PC-9 (cell line): ENCODE data around the gene MICA. TPM values are rescaled to one million over a fixed set of nuclear protein-coding genes. Genes with fewer than 3 reads are reported as not detected.

Experiments used
- BruUV-seq: library from RNA; stranded (reverse); fragments of 400-500 nt; replicated peaks from 2 replicates; lab custom pipeline; 2021; lab: Mats Ljungman, UMichigan
- CTCF ChIA-PET: fragments of 300-600 bp; sonication (Branson Sonifier 250); formaldehyde crosslinking; loops from one replicate; lab custom pipeline; 2022; ENCODE audit warnings: antibody characterized with exemption; lab: Charles Lee
- POLR2A ChIA-PET: fragments of 300-600 bp; sonication (Branson Sonifier 250); formaldehyde crosslinking; loops from one replicate; lab custom pipeline; 2022; ENCODE audit warnings: antibody characterized with exemption; ENCODE audit not compliant: unreplicated experiment; lab: Charles Lee
- DNase-seq, 2 experiments: peaks; one replicate each; pipeline versions ENCODE4 v3.0.0 to v3.0.0-alpha.2; 2015 to 2022; ENCODE audit warnings: mixed read lengths in 1 of 2
- H2AFZ ChIP-seq: fragments of 200-600 bp; sonication (generic); 2 replicates; pipeline ENCODE4 v1.8.1; 2017; ENCODE audit warnings: antibody characterized with exemption
- H3F3A ChIP-seq: fragments of 200-600 bp; sonication (generic); 2 replicates; pipeline ENCODE4 v1.8.1; 2017; ENCODE audit warnings: antibody characterized with exemption, mild to moderate bottlenecking, low read depth; ENCODE audit not compliant: insufficient read depth
- H3K27ac ChIP-seq: fragments of 200-600 bp; sonication (generic); 2 replicates; pipeline ENCODE4 v1.6.1; 2016; ENCODE audit warnings: mixed run types
- H3K27me3 ChIP-seq: fragments of 200-600 bp; sonication (generic); 2 replicates; pipeline ENCODE4 v1.6.1; 2016; ENCODE audit warnings: low read depth, mixed run types; ENCODE audit not compliant: insufficient read depth
- H3K36me3 ChIP-seq: fragments of 200-600 bp; sonication (generic); 2 replicates; pipeline ENCODE4 v1.6.1; 2016; ENCODE audit warnings: low read depth, mixed run types
- H3K4me1 ChIP-seq: fragments of 200-600 bp; sonication (generic); replicated peaks from 2 replicates; pipeline ENCODE4 v1.6.1; 2016; ENCODE audit warnings: mixed run types; ENCODE audit not compliant: insufficient read depth
- H3K4me2 ChIP-seq: fragments of 200-600 bp; sonication (generic); 2 replicates; pipeline ENCODE4 v1.6.1; 2017; ENCODE audit warnings: mixed run types
- H3K4me3 ChIP-seq: fragments of 200-600 bp; sonication (generic); 2 replicates; pipeline ENCODE4 v1.6.1; 2016; ENCODE audit warnings: mixed run types
- H3K79me2 ChIP-seq: fragments of 200-600 bp; sonication (generic); 2 replicates; pipeline ENCODE4 v1.6.1; 2017; ENCODE audit warnings: low read depth, mixed run types
- H3K9me2 ChIP-seq: fragments of 200-600 bp; sonication (generic); 2 replicates; pipeline ENCODE4 v1.8.1; 2017; ENCODE audit warnings: mild to moderate bottlenecking; ENCODE audit not compliant: insufficient read depth
- H3K9me3 ChIP-seq: fragments of 200-600 bp; sonication (generic); 2 replicates; pipeline ENCODE4 v1.8.1; 2016; ENCODE audit warnings: low read depth; ENCODE audit not compliant: insufficient read depth
- H4K20me1 ChIP-seq: fragments of 200-600 bp; sonication (generic); 2 replicates; pipeline ENCODE4 v1.8.1; 2017; ENCODE audit not compliant: insufficient read depth
- EZH2 ChIP-seq: fragments of 200-600 bp; sonication (generic); IDR thresholded peaks from 2 replicates; pipeline ENCODE4 v1.8.0; 2017; ENCODE audit warnings: antibody characterized with exemption, low read depth
- intact Hi-C: fragments of 100-400 bp; cut with micrococcal nuclease; formaldehyde crosslinking; loops from one replicate; pipeline ENCODE4 v1.10.0; 2022; ENCODE audit not compliant: unreplicated experiment
- total RNA-seq: library from RNA; stranded (reverse); gene quantifications from 2 replicates; pipeline ENCODE4 v1.2.3, GENCODE V29; 2021
- TF ChIP-seq, protein P1 (sequence below): fragments of 200-600 bp; sonication (generic); conservative IDR thresholded peaks from 2 replicates; pipeline ENCODE4 v1.6.1; 2017; ENCODE audit warnings: mixed run types, antibody characterized with exemption, mild to moderate bottlenecking, moderate library complexity

MICA gene
- total RNA-seq, 1 experiment from 2014 or later, result 13.5 TPM

DNA sequence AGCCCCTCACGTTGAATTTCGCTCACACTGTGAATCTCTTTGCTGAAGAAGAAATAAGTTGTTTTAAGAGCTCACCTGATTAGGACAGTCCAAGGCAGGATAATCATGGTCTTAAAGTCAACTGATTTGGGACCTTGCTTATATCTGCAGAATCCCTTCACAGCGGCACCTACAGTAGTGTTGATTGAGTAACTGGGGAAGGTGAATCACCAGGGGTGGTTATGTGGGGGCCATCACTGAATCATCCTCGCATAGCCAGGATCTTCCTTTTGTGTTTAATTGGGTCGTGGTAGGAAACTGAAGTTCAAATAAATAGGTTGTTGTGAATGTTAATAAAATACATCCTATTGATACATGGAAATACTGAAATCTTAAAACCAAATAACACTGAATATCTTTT lies 20.2 kb upstream of the MICA start:
- DNase-seq, result peak in 1 of 2 experiments; percentile 52
- no peak overlapping the region for H2AFZ ChIP-seq
- intact Hi-C loops, result loop anchor here (5.0 to 10.0 kb wide), 2 partner anchors 186 to 928 kb away; no protein-coding TSS in a partner anchor
- H3K79me2 ChIP-seq, result no peaks in the 10 kb centered on the region
- H3K9me3 ChIP-seq, result no peaks in the 10 kb centered on the region
- H3K4me3 ChIP-seq, result no peak overlapping the region
- H3K27ac ChIP-seq, result no peak overlapping the region
- H3K4me2 ChIP-seq, result no peak overlapping the region
- TF ChIP-seq EZH2, result no peak
- TF ChIP-seq, protein P1, sequence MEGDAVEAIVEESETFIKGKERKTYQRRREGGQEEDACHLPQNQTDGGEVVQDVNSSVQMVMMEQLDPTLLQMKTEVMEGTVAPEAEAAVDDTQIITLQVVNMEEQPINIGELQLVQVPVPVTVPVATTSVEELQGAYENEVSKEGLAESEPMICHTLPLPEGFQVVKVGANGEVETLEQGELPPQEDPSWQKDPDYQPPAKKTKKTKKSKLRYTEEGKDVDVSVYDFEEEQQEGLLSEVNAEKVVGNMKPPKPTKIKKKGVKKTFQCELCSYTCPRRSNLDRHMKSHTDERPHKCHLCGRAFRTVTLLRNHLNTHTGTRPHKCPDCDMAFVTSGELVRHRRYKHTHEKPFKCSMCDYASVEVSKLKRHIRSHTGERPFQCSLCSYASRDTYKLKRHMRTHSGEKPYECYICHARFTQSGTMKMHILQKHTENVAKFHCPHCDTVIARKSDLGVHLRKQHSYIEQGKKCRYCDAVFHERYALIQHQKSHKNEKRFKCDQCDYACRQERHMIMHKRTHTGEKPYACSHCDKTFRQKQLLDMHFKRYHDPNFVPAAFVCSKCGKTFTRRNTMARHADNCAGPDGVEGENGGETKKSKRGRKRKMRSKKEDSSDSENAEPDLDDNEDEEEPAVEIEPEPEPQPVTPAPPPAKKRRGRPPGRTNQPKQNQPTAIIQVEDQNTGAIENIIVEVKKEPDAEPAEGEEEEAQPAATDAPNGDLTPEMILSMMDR, result no peak
- H3K36me3 ChIP-seq, result no peaks in the 10 kb centered on the region
- H3K27me3 ChIP-seq, result peaks cover 9% of the 10 kb centered on the region; the same call in 1 of the 2 replicates
- H3K9me2 ChIP-seq, result no peaks in the 10 kb centered on the region
- no peaks in the 10 kb centered on the region for H3K4me1 ChIP-seq
- H4K20me1 ChIP-seq, result no peaks in the 10 kb centered on the region
- CTCF ChIA-PET, result no interaction called here
- no peaks in the 10 kb centered on the region for H3F3A ChIP-seq
- POLR2A ChIA-PET, result no interaction called here
- no TSS peak for BruUV-seq

DNA sequence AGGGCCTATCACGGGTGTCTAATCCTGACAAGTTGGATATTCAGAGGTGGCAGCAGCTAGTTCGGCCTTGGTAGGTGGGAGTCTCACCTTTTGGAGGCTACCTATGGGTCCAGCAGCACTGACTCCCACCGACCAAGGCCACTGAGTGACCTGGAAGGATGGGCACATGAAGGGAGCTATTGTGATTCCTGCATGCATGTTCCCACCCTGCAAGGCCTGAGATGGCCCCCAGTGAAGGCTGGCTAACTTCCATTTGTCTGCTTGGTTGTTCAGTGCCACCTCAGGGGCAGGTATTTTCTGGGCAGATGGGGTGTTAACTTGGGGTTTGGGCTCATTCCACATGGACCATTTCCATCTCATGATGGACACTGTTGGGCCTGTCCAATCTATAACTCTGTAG lies 18.4 kb upstream of the MICA start:
- Histone ChIP-seq H3K4me1 (no peaks in the 10 kb centered on the region), H3K36me3 (no peaks in the 10 kb centered on the region), H3K27ac (no peak overlapping the region), H3K9me3 (no peaks in the 10 kb centered on the region), H3K27me3 (no peaks in the 10 kb centered on the region), H3K79me2 (no peaks in the 10 kb centered on the region), H2AFZ (no peak overlapping the region), H3K4me3 (no peak overlapping the region), H3K4me2 (no peak overlapping the region), H3F3A (no peaks in the 10 kb centered on the region), H4K20me1 (no peaks in the 10 kb centered on the region), H3K9me2 (no peaks in the 10 kb centered on the region)
- intact Hi-C loops, result loop anchor here (10.0 kb wide), 1 partner anchor 930 kb away; no protein-coding TSS in a partner anchor
- TF ChIP-seq EZH2, result no peak
- TF ChIP-seq, protein P1, result no peak
- CTCF ChIA-PET, result no interaction called here
- no TSS peak for BruUV-seq
- POLR2A ChIA-PET, result no interaction called here
- no peak for DNase-seq

DNA sequence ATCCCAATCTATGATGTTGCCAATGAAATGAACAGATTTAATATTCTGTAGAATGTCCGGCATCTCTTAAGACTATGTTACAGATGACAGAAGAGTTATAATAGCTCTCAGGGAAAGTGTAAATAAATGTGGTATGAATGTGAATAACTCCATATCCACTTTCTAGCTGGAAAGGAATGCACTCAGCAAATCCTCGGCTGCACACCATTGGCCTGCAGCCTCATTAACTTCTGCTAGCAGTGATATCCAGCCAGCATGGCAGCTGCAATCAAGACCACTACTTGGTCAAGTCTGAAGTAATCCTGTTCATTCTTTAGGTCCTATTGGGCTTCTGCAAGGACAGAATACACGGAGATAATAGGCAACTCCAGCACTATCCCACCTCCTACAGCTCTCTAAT lies 17.3 kb upstream of the MICA start:
- DNase-seq, result no peak
- H3F3A ChIP-seq, result no peaks in the 10 kb centered on the region
- no peaks in the 10 kb centered on the region for H3K9me3 ChIP-seq
- H3K27ac ChIP-seq, result no peak overlapping the region
- POLR2A ChIA-PET, result no interaction called here
- H3K27me3 ChIP-seq, result no peaks in the 10 kb centered on the region
- intact Hi-C loops, result loop anchor here (10.0 kb wide), 1 partner anchor 931 kb away; no protein-coding TSS in a partner anchor
- H3K4me2 ChIP-seq, result no peak overlapping the region
- no peaks in the 10 kb centered on the region for H3K9me2 ChIP-seq
- no peak overlapping the region for H3K4me3 ChIP-seq
- TF ChIP-seq EZH2, result no peak
- TF ChIP-seq, protein P1, result no peak
- H3K4me1 ChIP-seq, result no peaks in the 10 kb centered on the region
- H3K36me3 ChIP-seq, result no peaks in the 10 kb centered on the region
- CTCF ChIA-PET, result no interaction called here
- no TSS peak for BruUV-seq
- no peaks in the 10 kb centered on the region for H4K20me1 ChIP-seq
- no peak overlapping the region for H2AFZ ChIP-seq
- no peaks in the 10 kb centered on the region for H3K79me2 ChIP-seq
